Stimulated activated CD4-positive, alpha-beta T cell treated with anti-CD3 and anti-CD28 coated beads, TNF-alpha, amount 100 ng/mL, for 48 hours (primary cell): ENCODE measurements around the gene ARHGAP33.
"Not testable (repeated sequence)": the region's sequence is repeated elsewhere in the genome, so short reads cannot be mapped to it uniquely, and the experiment has no call there.

Experiments used
- DNase-seq, 3 donors: peaks; one replicate each; pipeline ENCODE4 v3.0.0-alpha.2; 2020; ENCODE audit warnings: low read depth in 3 of 3

Gene ARHGAP33

DNA sequence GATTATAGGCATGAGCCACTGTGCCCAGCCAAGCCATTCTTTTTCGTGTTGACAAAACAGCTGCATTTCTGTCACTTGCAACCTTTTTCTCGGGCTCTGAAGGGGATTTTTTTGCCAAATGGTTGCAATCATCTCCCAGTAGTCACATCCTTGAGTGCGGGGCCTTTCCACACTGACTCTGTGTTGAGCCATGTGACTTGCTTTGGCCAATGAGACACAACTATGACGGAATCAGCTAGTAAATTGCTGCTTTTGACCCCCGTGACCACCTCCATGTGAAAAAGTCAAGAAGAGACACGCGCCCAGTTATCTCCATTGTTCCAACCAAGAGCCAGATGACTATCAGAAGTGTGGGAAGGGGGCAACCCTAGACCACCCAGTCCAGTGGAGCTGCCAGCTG, 58.6 kb downstream of the ARHGAP33 start:
- DNase-seq: no peak

DNA sequence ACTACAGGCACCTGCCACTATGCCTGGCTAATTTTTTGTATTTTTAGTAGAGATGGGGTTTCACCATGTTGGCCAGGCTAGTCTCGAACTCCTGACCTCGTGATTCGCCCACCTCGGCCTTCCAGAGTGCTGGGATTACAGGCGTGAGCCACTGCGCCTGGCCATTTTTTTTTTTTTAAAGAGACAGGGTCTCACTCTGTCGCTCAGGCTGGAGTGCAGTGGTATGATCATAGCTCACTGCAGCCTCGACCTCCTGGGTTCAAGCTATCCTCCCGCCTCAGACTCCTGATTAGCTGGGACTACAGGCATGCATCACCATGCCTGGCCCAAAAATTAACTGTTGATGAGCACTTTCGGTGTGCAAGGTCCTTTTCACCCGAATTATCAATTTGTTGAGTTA, 60.7 kb downstream of the ARHGAP33 start:
- DNase-seq: not testable (repeated sequence)
